Kidney epithelial cell (primary cell): ENCODE data around the gene LGALS8. TPM values are rescaled to one million over a fixed set of nuclear protein-coding genes. Genes with fewer than 3 reads are reported as not detected.
A peak's percentile ranks its signal among the peaks of the same experiment; 100 is the strongest.
"Not testable (repeated sequence)": the region's sequence is repeated elsewhere in the genome, so short reads cannot be mapped to it uniquely, and the experiment has no call there.

Experiments used
- DNase-seq: peaks from one replicate; pipeline ENCODE4 v3.0.0-alpha.2; 2010; ENCODE audit warnings: low read depth
- H3K27me3 ChIP-seq: 2 replicates; pipeline ENCODE4 v1.6.0; 2011; ENCODE audit warnings: low read length; ENCODE audit not compliant: control insufficient read depth, insufficient read depth
- H3K36me3 ChIP-seq: 2 replicates; pipeline ENCODE4 v1.5.1; 2011; ENCODE audit warnings: low read length; ENCODE audit not compliant: control insufficient read depth, insufficient read depth
- H3K4me3 ChIP-seq: 2 replicates; pipeline ENCODE4 v1.5.1; 2011; ENCODE audit warnings: low read depth, mild to moderate bottlenecking, control low read depth, low read length
- CTCF ChIP-seq: IDR thresholded peaks from 2 replicates; pipeline ENCODE4 v1.5.1; 2011; ENCODE audit warnings: mild to moderate bottlenecking, moderate library complexity, low read length, control low read depth, inconsistent platforms; ENCODE audit not compliant: insufficient read depth, poor library complexity, severe bottlenecking
- total RNA-seq: library from RNA; depleted of rRNA; stranded (reverse); fragments of >200 nt; gene quantifications from 2 replicates; pipeline ENCODE4 v1.2.3, GENCODE V29; 2015

LGALS8 gene
- 53.6 and 62.0 TPM in 2 replicates for total RNA-seq

- Histone ChIP-seq H3K4me3 (peak within 1 kb of the TSS; percentile 79), H3K27me3 (no peaks in the 10 kb centered on the region), H3K36me3 (no peaks in the 10 kb centered on the region)
- TF ChIP-seq CTCF, result no peak
- DNase-seq, result no peak
These were observed at the start of gene LGALS8 for GRCh38 chr1:236523704-236524141. TSS of gene LGALS8 (plus strand) at chr1:236523982. CDS start at chr1:236526071, 2,089 bp downstream.

GRCh38 chr1:236476019-236476418 lies 47.8 kb upstream of the LGALS8 start:
- no peak for TF ChIP-seq CTCF
- DNase-seq, result no peak
- no peaks in the 10 kb centered on the region for H3K27me3 ChIP-seq
- no peaks in the 10 kb centered on the region for H3K36me3 ChIP-seq
- H3K4me3 ChIP-seq, result no peak overlapping the region

GRCh38 chr1:236480758-236481436 lies 42.9 kb upstream of the LGALS8 start:
- Histone ChIP-seq H3K36me3 (no peaks in the 10 kb centered on the region), H3K4me3 (no peak overlapping the region), H3K27me3 (no peaks in the 10 kb centered on the region)
- DNase-seq, result no peak
- TF ChIP-seq CTCF, result no peak

- no peak for DNase-seq
- Histone ChIP-seq H3K36me3 (no peaks in the 10 kb centered on the region), H3K27me3 (no peaks in the 10 kb centered on the region), H3K4me3 (no peak overlapping the region)
- no peak for TF ChIP-seq CTCF
These were observed 39.3 kb upstream of the LGALS8 start for GRCh38 chr1:236484310-236484971.

- no peaks in the 10 kb centered on the region for H3K27me3 ChIP-seq
- H3K36me3 ChIP-seq, result no peaks in the 10 kb centered on the region
- H3K4me3 ChIP-seq, result no peak overlapping the region
- no peak for TF ChIP-seq CTCF
- DNase-seq, result no peak
These were observed 37.3 kb upstream of the LGALS8 start for GRCh38 chr1:236486356-236487002.

- not testable (repeated sequence) for H3K27me3 ChIP-seq, H3K4me3 ChIP-seq, H3K36me3 ChIP-seq, DNase-seq
These were observed 34.6 kb upstream of the LGALS8 start for GRCh38 chr1:236489161-236489560.
